Lung (tissue), 16 donors: ENCODE measurements around the gene UBE2O. TPM values are rescaled to one million over a fixed set of nuclear protein-coding genes. Genes with fewer than 3 reads are reported as not detected.

ENCODE experiments used
- ATAC-seq: fragments of 200-7000 bp; cut with Tn5 transposase; one replicate; pipeline ENCODE4 v1.9.1; 2020; ENCODE audit warnings: moderate number of reproducible peaks; ENCODE audit not compliant: insufficient read depth, low FRiP score
- DNase-seq, 3 donors: peaks; one replicate each; pipeline ENCODE4 v3.0.0-alpha.2; 2013 to 2017
- H3K27ac ChIP-seq, 2 donors: one replicate each; pipeline ENCODE4 v1.5.1; 2013; ENCODE audit warnings: mild to moderate bottlenecking in 2 of 2, moderate library complexity in 2 of 2, control low read depth in 1 of 2, inconsistent platforms in 1 of 2, low read depth in 1 of 2, low read length in 1 of 2
- H3K27me3 ChIP-seq, 3 donors: one replicate each; pipeline ENCODE4 v1.5.1; 2013; ENCODE audit warnings: low read length in 2 of 3; ENCODE audit not compliant: control insufficient read depth in 3 of 3, insufficient read depth in 3 of 3
- H3K36me3 ChIP-seq, 4 donors: one replicate each; pipeline ENCODE4 v1.5.1; 2013; ENCODE audit warnings: low read length in 4 of 4, mild to moderate bottlenecking in 1 of 4, moderate library complexity in 1 of 4; ENCODE audit not compliant: control insufficient read depth in 4 of 4, insufficient read depth in 4 of 4
- H3K4me1 ChIP-seq, 5 donors: one replicate each; pipeline ENCODE4 v1.5.1; 2013; ENCODE audit warnings: low read length in 5 of 5, mild to moderate bottlenecking in 2 of 5, moderate library complexity in 1 of 5; ENCODE audit not compliant: control insufficient read depth in 5 of 5, insufficient read depth in 5 of 5
- H3K4me3 ChIP-seq: one replicate; pipeline ENCODE4 v1.5.1; 2013; ENCODE audit warnings: mild to moderate bottlenecking, control low read depth, moderate library complexity
- H3K9ac ChIP-seq, 2 donors: one replicate each; pipeline ENCODE4 v1.5.1; 2013; ENCODE audit warnings: low read length in 2 of 2, control low read depth in 1 of 2; ENCODE audit not compliant: insufficient read depth in 1 of 2
- H3K9me3 ChIP-seq, 4 donors: one replicate each; pipeline ENCODE4 v1.5.1; 2013; ENCODE audit warnings: low read length in 3 of 4, mild to moderate bottlenecking in 1 of 4, moderate library complexity in 1 of 4; ENCODE audit not compliant: control insufficient read depth in 4 of 4, insufficient read depth in 3 of 4
- CTCF ChIP-seq: IDR thresholded peaks from 2 replicates; pipeline ENCODE4 v1.5.1; 2012; ENCODE audit warnings: mild to moderate bottlenecking; ENCODE audit errors: control extremely low read depth, extremely low read depth
- WGBS, 2 donors: extraction: QIAGEN DNeasy Blood & Tissue Kit; methylation state at CpG; one replicate each; pipeline ENCODE4 v1.1.7; 2013; 5-methylcytosine and 5-hydroxymethylcytosine counted together
- long read RNA-seq, 5 donors: transcript quantifications; one replicate each; lab custom pipeline, GENCODE V29; 2026
- polyA plus RNA-seq, 2 donors: library from polyadenylated mRNA; stranded (reverse); fragments of 200-250 nt; gene quantifications; one replicate each; pipeline ENCODE4 v1.2.1, GENCODE V29; 2013
- total RNA-seq, 2 donors: library from RNA; depleted of rRNA in 1 of 2; stranded (reverse); fragments of >200 nt in 1 of 2; gene quantifications; one replicate each; pipeline ENCODE4 v1.2.1, GENCODE V29; 2014 to 2021
- donor health status: control.
- donor health status: control.
- donor health status: Bipolar disorder and iron deficiency.
- donor health status: healthy.
- donor health status: DM: yes; HTN: yes; CAD: no.

The UBE2O gene
- total RNA-seq, result 10 to 100 TPM; 24.3 to 24.6 TPM
- polyA plus RNA-seq, result 10 to 100 TPM; 10.8 to 11.1 TPM
- long read RNA-seq, donor 1, full-length matches to known transcripts, result 1 of 1 reads
- long read RNA-seq, donor 1, partial matches to known transcripts, result 0 of 1 reads
- long read RNA-seq, donor 1, other reads (novel, unspliced or antisense), result 0 of 1 reads
- long read RNA-seq, donor 2, full-length matches to known transcripts, result 1 of 1 reads
- long read RNA-seq, donor 2, partial matches to known transcripts, result 0 of 1 reads
- long read RNA-seq, donor 2, other reads (novel, unspliced or antisense), result 0 of 1 reads
- long read RNA-seq, donor 3, result 0 reads
- long read RNA-seq, donor 4, result 0 reads
- long read RNA-seq, donor 5, result 0 reads

GRCh38 chr17:76452660-76453430, at the start of gene UBE2O:
Gene UBE2O, minus strand, starts transcription at chr17:76453152. Its CDS starts 11 bp downstream, at chr17:76453141.
- peak within 1 kb of the TSS; percentile 86 to 91 for H3K27ac ChIP-seq
- H3K36me3 ChIP-seq, result no peaks in the 10 kb centered on the region
- peak; percentile 97 for ATAC-seq
- TF ChIP-seq CTCF, result peak; percentile 20
- H3K27me3 ChIP-seq, result no peaks in the 10 kb centered on the region
- peak; percentile 83 to 90 (median 87) for DNase-seq
- 0 to 1% methylated on average over 89 to 101 of the region's 101 CpGs for WGBS, 2 donors
- H3K9me3 ChIP-seq, result no peaks in the 10 kb centered on the region
- H3K9ac ChIP-seq, result peak within 1 kb of the TSS in 1 of 2 donors; percentile 43
- H3K4me1 ChIP-seq, result peaks cover 0 to 15% (median 0%) of the 10 kb centered on the region in 5 donors
- peak within 1 kb of the TSS; percentile 90 for H3K4me3 ChIP-seq

DNA sequence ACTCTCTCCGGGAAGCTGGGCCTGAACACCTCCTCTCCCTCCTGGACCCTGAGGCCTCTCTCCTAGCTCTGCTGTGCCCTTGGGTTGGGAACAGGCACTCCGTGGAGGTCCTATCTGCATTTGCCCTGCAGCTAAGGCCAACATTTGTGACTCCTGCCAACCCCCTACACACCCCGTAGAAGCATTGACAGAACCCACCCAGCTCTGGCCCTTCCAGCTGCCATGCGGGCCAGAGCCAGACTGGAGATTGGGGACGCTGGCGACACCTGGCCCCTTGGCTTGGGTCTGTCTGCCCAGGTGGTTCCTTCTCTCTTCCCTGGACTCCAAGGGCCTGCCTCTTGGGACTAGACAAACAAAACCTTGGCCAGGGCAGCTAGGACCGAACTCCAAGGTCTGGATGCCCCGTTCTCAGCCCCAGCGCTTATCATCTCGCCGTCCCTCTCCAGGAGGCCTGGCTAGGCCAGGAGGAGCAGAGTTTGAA, 48.9 kb upstream of the UBE2O start:
- peaks cover 2 to 34% (median 9%) of the 10 kb centered on the region in 5 donors for H3K4me1 ChIP-seq
- H3K4me3 ChIP-seq, result no peak overlapping the region
- DNase-seq (no peak), ATAC-seq (no peak)
- WGBS, 2 donors, result 77 to 79% methylated on average over 11 of the region's 11 CpGs
- H3K27ac ChIP-seq, result peak overlapping the region; percentile 21 to 87
- H3K9me3 ChIP-seq, result no peaks in the 10 kb centered on the region
- no peaks in the 10 kb centered on the region for H3K36me3 ChIP-seq
- TF ChIP-seq CTCF, result no peak
- H3K9ac ChIP-seq, result peak overlapping the region in 1 of 2 donors; percentile 62
- no peaks in the 10 kb centered on the region for H3K27me3 ChIP-seq

DNA sequence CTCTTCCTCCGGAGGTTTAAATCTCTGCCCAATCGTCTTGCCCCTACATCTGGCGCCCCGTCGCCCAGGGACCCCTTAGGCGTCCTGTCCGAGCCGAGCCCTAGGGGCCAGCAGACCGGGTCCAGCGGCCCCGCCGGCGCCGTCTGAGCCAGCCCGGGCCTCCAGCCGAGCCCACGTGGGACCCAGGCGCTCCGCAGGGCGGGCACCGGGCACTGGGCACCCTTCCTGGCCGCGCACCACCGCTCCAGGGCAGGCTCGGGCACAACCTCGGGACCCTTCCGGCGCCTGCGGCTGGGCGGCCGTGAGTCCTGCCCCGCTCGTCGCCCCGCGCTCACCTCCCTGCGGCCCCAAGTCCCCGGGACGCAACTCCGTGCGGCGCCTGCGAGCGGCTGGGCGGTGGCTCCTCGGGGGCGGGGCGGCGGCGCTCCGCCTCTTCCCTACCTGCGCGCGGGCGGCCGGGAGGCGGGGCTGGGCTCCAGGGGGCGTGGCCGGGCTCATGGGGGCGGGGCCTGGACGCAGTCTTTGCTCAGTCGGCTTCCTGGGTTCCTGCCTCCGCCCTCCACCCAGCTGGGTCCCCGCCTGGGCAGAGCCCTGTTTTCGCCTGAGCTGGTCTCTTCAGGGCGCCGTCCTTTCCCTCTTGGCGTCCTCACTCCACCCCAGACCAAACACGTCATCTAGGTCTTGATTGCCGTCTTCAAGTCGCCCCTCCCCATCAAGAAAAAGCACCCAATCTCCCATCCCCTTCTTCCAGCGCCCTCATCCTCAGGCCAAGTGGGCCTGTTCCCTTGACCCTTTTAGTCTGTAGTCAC, 48.3 kb upstream of the UBE2O start, which contains the start of gene RHBDF2:
Gene RHBDF2, minus strand, starts transcription at position 406 of the 809 bp plus-strand sequence. CDS start 19,899 bp downstream, outside the sequence.
- peaks cover 0 to 34% (median 9%) of the 10 kb centered on the region in 5 donors for H3K4me1 ChIP-seq
- DNase-seq, result peak; percentile 67 to 87 (median 82)
- H3K27me3 ChIP-seq, result no peaks in the 10 kb centered on the region
- H3K4me3 ChIP-seq, result peak within 1 kb of the TSS; percentile 56
- peak within 1 kb of the TSS; percentile 87 for H3K27ac ChIP-seq
- peak; percentile 95 for ATAC-seq
- 1 to 2% methylated on average over 52 to 72 of the region's 72 CpGs for WGBS, 2 donors
- peak within 1 kb of the TSS in 1 of 2 donors; percentile 62 for H3K9ac ChIP-seq
- TF ChIP-seq CTCF, result no peak
- H3K9me3 ChIP-seq, result no peaks in the 10 kb centered on the region
- H3K36me3 ChIP-seq, result no peaks in the 10 kb centered on the region
